Testis (tissue), 3 donors: ENCODE results near the gene CKS2. TPM values are rescaled to one million over a fixed set of nuclear protein-coding genes. Genes with fewer than 3 reads are reported as not detected.
A peak's percentile ranks its signal among the peaks of the same experiment; 100 is the strongest.

ENCODE experiments used
- DNase-seq: peaks from one replicate; pipeline ENCODE4 v3.0.0-alpha.2; 2019
- H3K27ac ChIP-seq, 2 donors: fragments of 200-600 bp; sonication (generic); one replicate each; pipeline ENCODE4 v1.5.1; 2019
- H3K27me3 ChIP-seq: fragments of 200-600 bp; sonication (generic); one replicate; pipeline ENCODE4 v1.5.1; 2019
- H3K36me3 ChIP-seq: fragments of 200-600 bp; sonication (generic); one replicate; pipeline ENCODE4 v1.5.1; 2017; ENCODE audit warnings: low read depth; ENCODE audit errors: missing control alignments
- H3K4me1 ChIP-seq: fragments of 200-600 bp; sonication (generic); one replicate; pipeline ENCODE4 v1.5.1; 2019
- H3K4me3 ChIP-seq, 2 donors: fragments of 200-600 bp; sonication (generic); one replicate each; pipeline ENCODE4 v1.5.1; 2017 to 2019
- H3K9me3 ChIP-seq: fragments of 200-600 bp; sonication (generic); one replicate; pipeline ENCODE4 v1.5.1; 2017
- CTCF ChIP-seq, 3 experiments: fragments of 450-650 bp in 2 of 3; fragments of 200-600 bp in 1 of 3; sonication (generic) in 1 of 3; IDR thresholded peaks; one replicate each; pipeline ENCODE4 v1.5.1; 2016 to 2019; ENCODE audit warnings: antibody characterized with exemption in 3 of 3, mild to moderate bottlenecking in 2 of 3, moderate library complexity in 1 of 3
- POLR2A ChIP-seq: fragments of 450-650 bp; IDR thresholded peaks from one replicate; pipeline ENCODE4 v1.6.1; 2017; ENCODE audit warnings: antibody characterized with exemption, mild to moderate bottlenecking, moderate library complexity
- WGBS, 2 donors: methylation state at CpG; one replicate each; pipeline ENCODE4 v1.1.5; 2018; 5-methylcytosine and 5-hydroxymethylcytosine counted together
- intact Hi-C: fragments of 100-400 bp; cut with DNase I; formaldehyde crosslinking; loops from one replicate; pipeline ENCODE4 v1.15.1; 2023; ENCODE audit warnings: low total_unique reads
- polyA plus RNA-seq: library from polyadenylated mRNA; stranded (reverse); fragments of 350-450 nt; fragmentation: Illumina TruSeq; extraction: RNeasy Lipid Tissue Mini Kit (QIAGEN cat#74804); gene quantifications from one replicate; pipeline ENCODE4 v1.2.3, GENCODE V29; 2014; ENCODE audit warnings: low read depth, low replicate concordance; ENCODE audit not compliant: insufficient read depth
- total RNA-seq, 2 donors: library from RNA; depleted of rRNA; stranded (reverse); fragments of >200 nt; gene quantifications; one replicate each; pipeline ENCODE4 v1.2.3, GENCODE V29; 2016

CKS2 gene
- total and polyA plus RNA-seq, 3 donors from 2014 or later, result 200 to 415 (median 222) TPM

- WGBS, 2 donors, result 76 to 81% methylated on average over 8 of the region's 8 CpGs
- H3K9me3 ChIP-seq, result no peaks in the 10 kb centered on the region
- H3K4me1 ChIP-seq, result no peaks in the 10 kb centered on the region
- intact Hi-C loops, result no loop called here
- no peak overlapping the region for H3K27ac ChIP-seq
- no peak overlapping the region for H3K4me3 ChIP-seq
- no peaks in the 10 kb centered on the region for H3K36me3 ChIP-seq
- DNase-seq, result peak; percentile 11
- no peak for TF ChIP-seq POLR2A
- TF ChIP-seq CTCF (IDR thresholded peaks at IDR 0.05), result no peak
- H3K27me3 ChIP-seq, result no peaks in the 10 kb centered on the region
Measured at GRCh38 chr9:89359751-89360261, 48.8 kb downstream of the CKS2 start.

- no peak for TF ChIP-seq POLR2A
- TF ChIP-seq CTCF (IDR thresholded peaks at IDR 0.05), result no peak
- peak; percentile 12 for DNase-seq
- no peak overlapping the region for H3K4me3 ChIP-seq
- H3K9me3 ChIP-seq, result no peaks in the 10 kb centered on the region
- H3K36me3 ChIP-seq, result no peaks in the 10 kb centered on the region
- H3K27me3 ChIP-seq, result no peaks in the 10 kb centered on the region
- no peak overlapping the region for H3K27ac ChIP-seq
- no peaks in the 10 kb centered on the region for H3K4me1 ChIP-seq
- WGBS, 2 donors, result 74 to 84% methylated on average over 3 of the region's 3 CpGs
- intact Hi-C loops, result no loop called here
Measured at GRCh38 chr9:89360465-89360864, 49.5 kb downstream of the CKS2 start.

- intact Hi-C loops, result no loop called here
- 82 to 93% methylated on average over 6 of the region's 6 CpGs for WGBS, 2 donors
- Histone ChIP-seq H3K9me3 (no peaks in the 10 kb centered on the region), H3K4me1 (no peaks in the 10 kb centered on the region), H3K27ac (no peak overlapping the region), H3K4me3 (no peak overlapping the region), H3K36me3 (no peaks in the 10 kb centered on the region), H3K27me3 (no peaks in the 10 kb centered on the region)
- no peak for DNase-seq
- TF ChIP-seq CTCF (IDR thresholded peaks at IDR 0.05) (no peak), POLR2A (no peak)
Measured at GRCh38 chr9:89361031-89361430, 50.0 kb downstream of the CKS2 start.

GRCh38 chr9:89361816-89362646, 51.0 kb downstream of the CKS2 start:
- no peaks in the 10 kb centered on the region for H3K9me3 ChIP-seq
- no peak overlapping the region for H3K4me3 ChIP-seq
- DNase-seq, result no peak
- WGBS, 2 donors, result 76 to 77% methylated on average over 6 to 9 of the region's 9 CpGs
- H3K27me3 ChIP-seq, result no peaks in the 10 kb centered on the region
- no peaks in the 10 kb centered on the region for H3K4me1 ChIP-seq
- TF ChIP-seq POLR2A (no peak), CTCF (IDR thresholded peaks at IDR 0.05) (no peak)
- no peaks in the 10 kb centered on the region for H3K36me3 ChIP-seq
- intact Hi-C loops, result no loop called here
- H3K27ac ChIP-seq, result no peak overlapping the region
